HepG2 (cell line): Measurements from ENCODE around the gene TASOR. TPM values are rescaled to one million over a fixed set of nuclear protein-coding genes. Genes with fewer than 3 reads are reported as not detected.

Experiments used
- CENPT ChIP-seq: sonication (generic); formaldehyde crosslinking; IDR thresholded peaks from 2 replicates; pipeline ENCODE4 v1.8.0; 2022; ENCODE audit warnings: low read depth, mild to moderate bottlenecking, moderate library complexity, missing genetic modification reagents
- ISX ChIP-seq: sonication (generic); formaldehyde crosslinking; conservative IDR thresholded peaks from 2 replicates; pipeline ENCODE4 v1.5.0; 2020; ENCODE audit warnings: missing genetic modification reagents
- KDM3A ChIP-seq: IDR thresholded peaks from 2 replicates; pipeline ENCODE4 v1.6.1; 2018; ENCODE audit warnings: low read depth, missing compliant biosample characterization
- MTF2 ChIP-seq: sonication (generic); formaldehyde crosslinking; IDR thresholded peaks from 2 replicates; pipeline ENCODE4 v1.5.0; 2020; ENCODE audit warnings: missing genetic modification reagents, borderline replicate concordance
- PRDM15 ChIP-seq: sonication (generic); formaldehyde crosslinking; IDR thresholded peaks from 2 replicates; pipeline ENCODE4 v1.4.0; 2020; ENCODE audit warnings: missing genetic modification reagents
- RNF219 ChIP-seq: sonication (generic); formaldehyde crosslinking; IDR thresholded peaks from 2 replicates; pipeline ENCODE4 v1.5.0; 2020; ENCODE audit warnings: mild to moderate bottlenecking, missing genetic modification reagents
- ZBTB40 ChIP-seq, 2 experiments: fragments of 450-650 bp in 1 of 2; sonication (generic) in 1 of 2; formaldehyde crosslinking in 1 of 2; IDR thresholded peaks; 2 replicates each; pipeline versions ENCODE4 v1.6.1 to v1.8.0; 2016 to 2022; ENCODE audit warnings: antibody characterized with exemption in 1 of 2, mild to moderate bottlenecking in 1 of 2, missing genetic modification reagents in 1 of 2
- ZBTB49 ChIP-seq: sonication (generic); formaldehyde crosslinking; IDR thresholded peaks from 2 replicates; pipeline ENCODE4 v1.4.0; 2020; ENCODE audit warnings: missing genetic modification reagents, borderline replicate concordance
- ZNF75D ChIP-seq: sonication (generic); formaldehyde crosslinking; IDR thresholded peaks from 2 replicates; pipeline ENCODE4 v1.8.1; 2023; ENCODE audit warnings: missing genetic modification reagents, mild to moderate bottlenecking, borderline replicate concordance
- polyA plus RNA-seq, 8 experiments: library from polyadenylated mRNA; depleted of rRNA in 3 of 8; stranded (reverse) in 7 of 8; unstranded in 1 of 8; fragments of >200 nt; fragmentation: Illumina TruSeq in 4 of 8; extraction: Trizol in 4 of 8; gene quantifications; 2 replicates each; pipeline versions ENCODE4 v1.2.1 to v1.2.3, GENCODE V29; 2011 to 2016; ENCODE audit warnings: low read depth in 4 of 8, missing spikeins in 1 of 8, mixed read lengths in 1 of 8; ENCODE audit not compliant: insufficient read depth in 1 of 8
- total RNA-seq, 5 experiments: library from RNA; depleted of rRNA; stranded (reverse); fragments of >200 nt; fragmentation: Illumina TruSeq; extraction: Trizol; gene quantifications; 2 replicates each; pipeline ENCODE4 v1.2.3, GENCODE V29; 2016; ENCODE audit warnings: low read depth in 1 of 5

TASOR gene
- total and polyA plus RNA-seq, 2 of the 13 experiments (the other 11 are each of a cell fraction or from before 2014, with no cell fraction given), result 20.1 to 32.5 TPM

- peak; percentile 70 for TF ChIP-seq PRDM15
- TF ChIP-seq ZBTB40 (IDR thresholded peaks at IDR 0.05), result no peak
- TF ChIP-seq ZBTB40 (CRISPR knock-in tag; IDR thresholded peaks at IDR 0.05), result peak; percentile 78; the same call in 1 of the 2 replicates
- TF ChIP-seq ISX, result peak; percentile 88; the same call in 1 of the 2 replicates
- TF ChIP-seq MTF2, result 0 out of 2 replicates have a peak, but pooled peaks have one; percentile 53
- TF ChIP-seq KDM3A (CRISPR knock-in tag), result no peak
- TF ChIP-seq RNF219, result no peak; the same call in 1 of the 2 replicates
- peak; percentile 95; the same call in 1 of the 2 replicates for TF ChIP-seq CENPT (CRISPR knock-in tag)
- no peak for TF ChIP-seq ZBTB49 (CRISPR knock-in tag)
- TF ChIP-seq ZNF75D (CRISPR knock-in tag), result peak; percentile 71; the same call in 1 of the 2 replicates
These were observed at the start of gene TASOR (continued) for GRCh38 chr3:56683122-56683817.
